DMS 273 treated with DMSO at 0.1 percent for 48 hours (cell line): ENCODE results near the gene DLG2.
"Not testable (repeated sequence)": the region's sequence is repeated elsewhere in the genome, so short reads cannot be mapped to it uniquely, and the experiment has no call there.

Source experiments
- DNase-seq: peaks from one replicate; lab custom pipeline; 2025; lab: John Stamatoyannopoulos, UW

DLG2 gene

GRCh38 chr11:83449338-83449913 is 2177.7 kb downstream of the DLG2 start:
- DNase-seq, result no peak

GRCh38 chr11:83448686-83449085 is 2178.5 kb downstream of the DLG2 start:
- DNase-seq, result no peak

- not testable (repeated sequence) for DNase-seq
Measured at GRCh38 chr11:83443880-83444279, 2183.3 kb downstream of the DLG2 start.

- no peak for DNase-seq
Measured at GRCh38 chr11:83441601-83442000, 2185.5 kb downstream of the DLG2 start.

- DNase-seq, result no peak
Measured at GRCh38 chr11:83441171-83441570, 2186.0 kb downstream of the DLG2 start.

- DNase-seq, result no peak
Measured at GRCh38 chr11:83438438-83438837, 2188.7 kb downstream of the DLG2 start.

- DNase-seq, result no peak
Measured at GRCh38 chr11:83437939-83438338, 2189.2 kb downstream of the DLG2 start.

GRCh38 chr11:83436855-83437254 is 2190.3 kb downstream of the DLG2 start:
- no peak for DNase-seq

- DNase-seq, result not testable (repeated sequence)
Measured at GRCh38 chr11:83434812-83435211, 2192.3 kb downstream of the DLG2 start.

- DNase-seq, result no peak
Measured at GRCh38 chr11:83427943-83428342, 2199.2 kb downstream of the DLG2 start.

GRCh38 chr11:83427501-83427900 is 2199.6 kb downstream of the DLG2 start:
- DNase-seq, result no peak

GRCh38 chr11:83425137-83425466 is 2202.0 kb downstream of the DLG2 start:
- no peak for DNase-seq

- DNase-seq, result no peak
Measured at GRCh38 chr11:83424376-83425136, 2202.6 kb downstream of the DLG2 start.

- not testable (repeated sequence) for DNase-seq
Measured at GRCh38 chr11:83422641-83423040, 2204.5 kb downstream of the DLG2 start.

GRCh38 chr11:83410605-83411565 is 2216.3 kb downstream of the DLG2 start:
- DNase-seq, result no peak

- no peak for DNase-seq
Measured at GRCh38 chr11:83409891-83410290, 2217.3 kb downstream of the DLG2 start.

- DNase-seq, result no peak
Measured at GRCh38 chr11:83409476-83409875, 2217.7 kb downstream of the DLG2 start.

GRCh38 chr11:83408946-83409345 is 2218.2 kb downstream of the DLG2 start:
- no peak for DNase-seq
